ENCODE results near the gene RBM25. TPM values are rescaled to one million over a fixed set of nuclear protein-coding genes. Genes with fewer than 3 reads are reported as not detected.
"Not testable (repeated sequence)": the region's sequence is repeated elsewhere in the genome, so short reads cannot be mapped to it uniquely, and the experiment has no call there.

RBM25 gene
- total RNA-seq, 1 donor from 2014 or later = 59.6 TPM

DNA sequence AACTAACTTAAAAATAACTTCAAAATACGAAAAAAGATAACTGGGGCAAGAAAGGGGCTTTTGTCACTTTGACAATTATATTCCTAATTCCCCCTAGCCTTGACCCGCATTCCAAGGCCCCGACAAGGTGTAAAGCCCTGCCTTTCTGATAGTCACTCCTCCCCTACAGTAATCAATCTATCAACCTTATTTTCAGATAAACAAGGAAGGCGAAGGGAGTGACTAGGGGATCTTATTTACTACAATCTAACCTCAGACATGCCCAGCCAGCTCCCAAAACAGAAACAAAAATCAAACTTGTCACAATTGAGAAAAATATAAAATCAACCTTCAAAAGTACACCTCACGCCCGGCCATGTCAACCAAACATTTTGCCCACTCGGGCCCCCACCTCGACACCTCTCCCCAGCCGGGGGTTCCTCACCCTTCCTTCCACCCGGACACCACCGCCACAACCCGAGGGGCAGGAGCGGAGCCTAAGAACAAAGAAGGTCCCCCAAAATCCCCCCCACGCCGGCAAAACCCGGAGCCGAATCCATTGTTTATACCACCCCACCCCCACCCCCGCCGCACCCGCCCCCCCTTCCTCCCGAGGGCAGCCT is 32.0 kb upstream of the RBM25 start:
- H3K4me1 ChIP-seq = peaks cover 5 to 10% of the 10 kb centered on the region in 2 donors
- DNase-seq (ENCODE audit: low spot score in 2 of 2) = peak in 1 of 2 donors; percentile 65
- peak overlapping the region; percentile 79 to 94 for H3K27ac ChIP-seq
- intact Hi-C loops (cut with DNase I) = no loop called here
- H3K9me3 ChIP-seq = no peaks in the 10 kb centered on the region
- H3K36me3 ChIP-seq = peaks cover 11 to 18% of the 10 kb centered on the region in 2 donors
- no peaks in the 10 kb centered on the region for H3K27me3 ChIP-seq
- H3K4me3 ChIP-seq = peak overlapping the region; percentile 62 to 93
- TF ChIP-seq, protein P1, sequence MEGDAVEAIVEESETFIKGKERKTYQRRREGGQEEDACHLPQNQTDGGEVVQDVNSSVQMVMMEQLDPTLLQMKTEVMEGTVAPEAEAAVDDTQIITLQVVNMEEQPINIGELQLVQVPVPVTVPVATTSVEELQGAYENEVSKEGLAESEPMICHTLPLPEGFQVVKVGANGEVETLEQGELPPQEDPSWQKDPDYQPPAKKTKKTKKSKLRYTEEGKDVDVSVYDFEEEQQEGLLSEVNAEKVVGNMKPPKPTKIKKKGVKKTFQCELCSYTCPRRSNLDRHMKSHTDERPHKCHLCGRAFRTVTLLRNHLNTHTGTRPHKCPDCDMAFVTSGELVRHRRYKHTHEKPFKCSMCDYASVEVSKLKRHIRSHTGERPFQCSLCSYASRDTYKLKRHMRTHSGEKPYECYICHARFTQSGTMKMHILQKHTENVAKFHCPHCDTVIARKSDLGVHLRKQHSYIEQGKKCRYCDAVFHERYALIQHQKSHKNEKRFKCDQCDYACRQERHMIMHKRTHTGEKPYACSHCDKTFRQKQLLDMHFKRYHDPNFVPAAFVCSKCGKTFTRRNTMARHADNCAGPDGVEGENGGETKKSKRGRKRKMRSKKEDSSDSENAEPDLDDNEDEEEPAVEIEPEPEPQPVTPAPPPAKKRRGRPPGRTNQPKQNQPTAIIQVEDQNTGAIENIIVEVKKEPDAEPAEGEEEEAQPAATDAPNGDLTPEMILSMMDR (IDR thresholded peaks at IDR 0.05) = no peak

DNA sequence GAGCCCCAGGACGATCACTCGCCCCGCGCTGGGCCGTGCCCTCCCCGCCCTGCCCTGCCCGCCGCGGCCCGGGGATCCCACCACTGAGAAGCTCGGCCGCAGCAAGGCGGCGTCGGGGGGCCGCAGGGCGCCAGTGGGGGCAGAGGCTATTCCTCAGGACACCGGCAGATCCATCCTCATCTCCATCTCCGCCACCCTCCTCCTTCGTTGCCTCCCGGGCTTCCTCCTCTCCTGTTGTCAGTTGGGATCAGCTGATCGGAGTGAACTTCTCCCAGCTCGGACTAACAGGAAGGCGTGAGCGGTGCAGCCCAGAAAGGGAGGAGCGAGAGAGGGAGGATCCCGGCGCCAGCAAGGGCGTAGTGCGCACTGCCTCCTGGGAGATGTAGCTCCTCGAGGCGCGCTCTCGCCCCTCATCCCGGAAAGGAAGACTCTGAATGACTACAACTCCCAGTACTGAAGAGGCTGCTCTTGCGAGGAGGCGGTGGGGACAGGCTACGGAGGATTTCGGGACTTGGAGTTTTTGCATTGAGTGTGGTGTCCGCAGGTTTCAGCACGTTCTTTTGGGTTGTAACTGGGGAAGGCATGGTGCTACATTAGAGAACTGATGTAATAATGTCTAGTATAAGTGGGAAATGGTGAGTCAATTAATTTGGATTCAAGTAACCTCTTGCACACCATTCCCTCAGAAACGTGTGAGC is 31.3 kb upstream of the RBM25 start, which contains the start of gene ZFYVE1:
Gene ZFYVE1, minus strand, starts transcription at position 262 of the 698 bp plus-strand sequence. CDS start 2,598 bp downstream, outside the sequence.
- H3K27ac ChIP-seq = peak within 1 kb of the TSS; percentile 79 to 94
- H3K27me3 ChIP-seq = no peaks in the 10 kb centered on the region
- DNase-seq (ENCODE audit: low spot score in 2 of 2) = peak; percentile 95 to 99
- intact Hi-C loops (cut with DNase I) = loop anchor here (1.0 kb wide), 1 partner anchor 31 kb away; the partner anchor contains the start of gene RBM25
- TF ChIP-seq, protein P1 (IDR thresholded peaks at IDR 0.05) = no peak
- no peaks in the 10 kb centered on the region for H3K9me3 ChIP-seq
- H3K4me1 ChIP-seq = peaks cover 5 to 10% of the 10 kb centered on the region in 2 donors
- H3K36me3 ChIP-seq = peaks cover 11 to 18% of the 10 kb centered on the region in 2 donors
- H3K4me3 ChIP-seq = peak within 1 kb of the TSS; percentile 62 to 93

DNA sequence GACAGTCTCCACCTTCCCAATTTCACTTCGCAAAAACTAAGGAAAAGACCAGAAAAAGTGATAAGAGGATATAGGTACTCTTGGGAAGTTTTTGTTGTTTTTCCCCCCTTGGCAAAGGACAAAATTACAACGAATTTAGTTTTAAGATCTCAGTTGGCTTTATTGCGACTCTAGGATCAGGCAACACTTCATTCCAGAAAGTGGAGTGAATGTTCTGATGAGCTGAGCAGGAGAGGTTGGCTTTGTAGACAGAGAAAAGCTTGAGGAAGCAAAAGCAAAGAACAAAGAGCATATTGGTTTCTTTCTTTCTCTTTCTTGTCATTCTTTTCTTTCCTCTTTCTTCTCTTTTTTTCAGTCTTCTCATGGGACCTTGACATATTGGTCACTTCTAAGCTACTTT is 30.8 kb upstream of the RBM25 start:
- H3K4me1 ChIP-seq = peaks cover 5 to 10% of the 10 kb centered on the region in 2 donors
- H3K9me3 ChIP-seq = no peaks in the 10 kb centered on the region
- TF ChIP-seq, protein P1 (IDR thresholded peaks at IDR 0.05) = no peak
- peak overlapping the region in 1 of 2 donors; percentile 14 for H3K27ac ChIP-seq
- H3K36me3 ChIP-seq = peaks cover 11 to 15% of the 10 kb centered on the region in 2 donors
- H3K4me3 ChIP-seq = peak overlapping the region; percentile 47 to 93
- DNase-seq (ENCODE audit: low spot score in 2 of 2) = no peak
- intact Hi-C loops (cut with DNase I) = loop anchor here (1.0 kb wide), 1 partner anchor 31 kb away; the partner anchor contains the start of gene RBM25
- no peaks in the 10 kb centered on the region for H3K27me3 ChIP-seq

DNA sequence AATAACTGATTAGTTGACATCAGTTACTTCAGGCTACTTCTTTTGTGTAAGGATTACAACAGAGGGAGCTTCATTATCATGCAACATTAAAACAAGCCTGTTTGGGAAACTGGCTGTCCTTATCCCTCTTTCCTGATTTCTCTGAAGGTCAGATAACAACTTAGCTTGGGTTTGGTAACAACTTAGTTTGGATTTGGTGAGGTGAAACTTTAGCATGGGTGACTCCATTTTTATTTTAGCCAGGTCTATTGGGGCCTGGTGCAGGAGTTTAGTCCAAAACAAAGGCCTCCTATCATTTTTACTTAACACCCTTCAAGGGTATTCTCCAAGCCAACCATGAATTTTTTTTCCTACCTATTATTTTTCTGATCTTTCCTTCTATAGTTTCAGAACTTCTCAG is 30.4 kb upstream of the RBM25 start:
- intact Hi-C loops (cut with DNase I) = loop anchor here (1.0 kb wide), 1 partner anchor 30 kb away; the partner anchor contains the start of gene RBM25
- H3K27me3 ChIP-seq = no peaks in the 10 kb centered on the region
- H3K4me1 ChIP-seq = peaks cover 2 to 6% of the 10 kb centered on the region in 2 donors
- no peaks in the 10 kb centered on the region for H3K9me3 ChIP-seq
- peak overlapping the region in 1 of 2 donors; percentile 93 for H3K4me3 ChIP-seq
- TF ChIP-seq, protein P1 (IDR thresholded peaks at IDR 0.05) = no peak
- H3K36me3 ChIP-seq = peaks cover 7 to 14% of the 10 kb centered on the region in 2 donors
- no peak overlapping the region for H3K27ac ChIP-seq
- no peak for DNase-seq (ENCODE audit: low spot score in 2 of 2)

DNA sequence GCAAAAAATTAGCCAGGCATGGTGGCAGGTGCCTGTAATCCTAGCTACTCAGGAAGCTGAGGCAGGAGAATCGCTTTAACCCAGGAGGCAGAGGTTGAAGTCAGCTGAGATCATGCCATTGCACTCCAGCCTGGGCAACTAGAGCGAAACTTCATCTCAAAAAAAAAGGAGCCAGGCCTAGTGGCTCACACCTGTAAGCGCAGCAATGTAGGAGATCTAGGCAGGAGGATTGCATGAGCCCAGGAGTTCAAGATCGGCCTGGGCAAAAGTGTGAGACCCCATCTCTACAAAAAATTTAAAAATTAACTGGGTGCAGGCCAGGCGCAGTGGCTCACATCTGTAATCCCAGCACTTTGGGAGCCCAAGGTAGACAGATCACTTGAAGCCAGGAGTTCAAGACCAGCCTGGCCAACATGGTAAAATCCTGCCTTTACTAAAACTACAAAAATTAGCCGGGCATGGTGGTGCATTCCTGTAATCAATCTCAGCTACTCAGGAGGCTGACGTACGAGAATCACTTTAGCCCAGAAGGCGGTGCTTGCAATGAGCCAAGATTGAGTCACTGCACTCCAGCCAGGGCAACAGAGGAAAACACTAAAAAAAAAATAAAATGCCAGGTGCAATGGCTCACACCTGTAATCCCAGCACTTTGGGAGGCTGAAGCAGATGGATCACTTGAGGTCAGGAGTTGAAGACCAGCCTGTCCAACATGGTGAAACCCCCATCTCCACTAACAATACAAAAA is 21.5 kb upstream of the RBM25 start:
- DNase-seq (ENCODE audit: low spot score in 2 of 2); H3K36me3 ChIP-seq; intact Hi-C loops (cut with DNase I): not testable (repeated sequence)

More for the DNA sequence above, 21.5 kb upstream of the RBM25 start:
- H3K4me1 ChIP-seq, H3K27ac ChIP-seq, H3K27me3 ChIP-seq, H3K9me3 ChIP-seq, H3K4me3 ChIP-seq: not testable (repeated sequence)

All from ascending aorta (tissue), 2 donors.